Glutamatergic neuron (in vitro differentiated cells): ENCODE data around the gene SNCB. TPM values are rescaled to one million over a fixed set of nuclear protein-coding genes. Genes with fewer than 3 reads are reported as not detected.

Experiments used
- DNase-seq: peaks from one replicate; pipeline ENCODE4 v3.0.0; 2022
- H3K27ac Mint-ChIP-seq: one replicate; pipeline ENCODE4 v1.8.0; 2020; ENCODE audit warnings: mild to moderate bottlenecking, mixed read lengths, inconsistent platforms; ENCODE audit not compliant: unreplicated experiment
- H3K27me3 Mint-ChIP-seq: one replicate; pipeline ENCODE4 v1.8.0; 2020; ENCODE audit warnings: mild to moderate bottlenecking, moderate library complexity, mixed read lengths, inconsistent platforms; ENCODE audit not compliant: unreplicated experiment
- H3K36me3 Mint-ChIP-seq: one replicate; pipeline ENCODE4 v1.8.0; 2020; ENCODE audit warnings: mild to moderate bottlenecking, mixed read lengths, inconsistent platforms; ENCODE audit not compliant: unreplicated experiment
- H3K4me1 Mint-ChIP-seq: one replicate; pipeline ENCODE4 v1.8.0; 2020; ENCODE audit warnings: mild to moderate bottlenecking, low read depth, mixed read lengths, inconsistent platforms; ENCODE audit not compliant: unreplicated experiment
- H3K4me3 Mint-ChIP-seq: one replicate; pipeline ENCODE4 v1.8.0; 2020; ENCODE audit warnings: mild to moderate bottlenecking, mixed read lengths, inconsistent platforms; ENCODE audit not compliant: unreplicated experiment
- H3K9me3 Mint-ChIP-seq: one replicate; pipeline ENCODE4 v1.8.0; 2020; ENCODE audit warnings: mild to moderate bottlenecking, moderate library complexity, mixed read lengths, inconsistent platforms; ENCODE audit not compliant: unreplicated experiment
- total RNA-seq: library from RNA; stranded (reverse); fragmentation: NEBNext Ultra II Directional; extraction: Animal tissue kit (Norgen Biotek cat#: 25700); gene quantifications from one replicate; pipeline ENCODE4 v1.2.1, GENCODE V29; 2021; ENCODE audit not compliant: unreplicated experiment
- TF ChIP-seq, protein P1 (sequence below): fragments of 200-600 bp; sonication (generic); IDR thresholded peaks from one replicate; pipeline ENCODE4 v1.5.0; 2021; ENCODE audit not compliant: partially characterized antibody, unreplicated experiment

Gene SNCB
- total RNA-seq, 1 donor from 2014 or later, result 3.7 TPM

- Mint-ChIP-seq H3K4me1 (peaks cover 8% of the 10 kb centered on the region), H3K27me3 (peaks cover 12% of the 10 kb centered on the region), H3K27ac (no peak overlapping the region), H3K36me3 (no peaks in the 10 kb centered on the region), H3K9me3 (peaks cover 4% of the 10 kb centered on the region), H3K4me3 (peak overlapping the region; percentile 78)
- DNase-seq, result no peak
- TF ChIP-seq, protein P1, sequence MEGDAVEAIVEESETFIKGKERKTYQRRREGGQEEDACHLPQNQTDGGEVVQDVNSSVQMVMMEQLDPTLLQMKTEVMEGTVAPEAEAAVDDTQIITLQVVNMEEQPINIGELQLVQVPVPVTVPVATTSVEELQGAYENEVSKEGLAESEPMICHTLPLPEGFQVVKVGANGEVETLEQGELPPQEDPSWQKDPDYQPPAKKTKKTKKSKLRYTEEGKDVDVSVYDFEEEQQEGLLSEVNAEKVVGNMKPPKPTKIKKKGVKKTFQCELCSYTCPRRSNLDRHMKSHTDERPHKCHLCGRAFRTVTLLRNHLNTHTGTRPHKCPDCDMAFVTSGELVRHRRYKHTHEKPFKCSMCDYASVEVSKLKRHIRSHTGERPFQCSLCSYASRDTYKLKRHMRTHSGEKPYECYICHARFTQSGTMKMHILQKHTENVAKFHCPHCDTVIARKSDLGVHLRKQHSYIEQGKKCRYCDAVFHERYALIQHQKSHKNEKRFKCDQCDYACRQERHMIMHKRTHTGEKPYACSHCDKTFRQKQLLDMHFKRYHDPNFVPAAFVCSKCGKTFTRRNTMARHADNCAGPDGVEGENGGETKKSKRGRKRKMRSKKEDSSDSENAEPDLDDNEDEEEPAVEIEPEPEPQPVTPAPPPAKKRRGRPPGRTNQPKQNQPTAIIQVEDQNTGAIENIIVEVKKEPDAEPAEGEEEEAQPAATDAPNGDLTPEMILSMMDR, result no peak
Measured at GRCh38 chr5:176619569-176620332, 10.6 kb downstream of the SNCB start.

GRCh38 chr5:176619203-176619568 is 11.1 kb downstream of the SNCB start:
- Mint-ChIP-seq H3K9me3 (peaks cover 4% of the 10 kb centered on the region), H3K27me3 (peaks cover 12% of the 10 kb centered on the region), H3K4me3 (no peak overlapping the region), H3K4me1 (peaks cover 8% of the 10 kb centered on the region), H3K27ac (no peak overlapping the region), H3K36me3 (no peaks in the 10 kb centered on the region)
- TF ChIP-seq, protein P1, result no peak
- peak; percentile 90 for DNase-seq

- no peak for DNase-seq
- TF ChIP-seq, protein P1, result no peak
- Mint-ChIP-seq H3K36me3 (no peaks in the 10 kb centered on the region), H3K9me3 (peaks cover 4% of the 10 kb centered on the region), H3K27ac (no peak overlapping the region), H3K27me3 (peaks cover 12% of the 10 kb centered on the region), H3K4me1 (peaks cover 8% of the 10 kb centered on the region), H3K4me3 (no peak overlapping the region)
Measured at GRCh38 chr5:176618783-176619182, 11.6 kb downstream of the SNCB start.

- H3K36me3 Mint-ChIP-seq, result no peaks in the 10 kb centered on the region
- H3K4me3 Mint-ChIP-seq, result no peak overlapping the region
- H3K9me3 Mint-ChIP-seq, result peaks cover 8% of the 10 kb centered on the region
- no peak overlapping the region for H3K27ac Mint-ChIP-seq
- peaks cover 12% of the 10 kb centered on the region for H3K4me1 Mint-ChIP-seq
- TF ChIP-seq, protein P1, result no peak
- DNase-seq, result no peak
- H3K27me3 Mint-ChIP-seq, result peaks cover 12% of the 10 kb centered on the region
Measured at GRCh38 chr5:176616511-176616910, 13.8 kb downstream of the SNCB start.

DNA sequence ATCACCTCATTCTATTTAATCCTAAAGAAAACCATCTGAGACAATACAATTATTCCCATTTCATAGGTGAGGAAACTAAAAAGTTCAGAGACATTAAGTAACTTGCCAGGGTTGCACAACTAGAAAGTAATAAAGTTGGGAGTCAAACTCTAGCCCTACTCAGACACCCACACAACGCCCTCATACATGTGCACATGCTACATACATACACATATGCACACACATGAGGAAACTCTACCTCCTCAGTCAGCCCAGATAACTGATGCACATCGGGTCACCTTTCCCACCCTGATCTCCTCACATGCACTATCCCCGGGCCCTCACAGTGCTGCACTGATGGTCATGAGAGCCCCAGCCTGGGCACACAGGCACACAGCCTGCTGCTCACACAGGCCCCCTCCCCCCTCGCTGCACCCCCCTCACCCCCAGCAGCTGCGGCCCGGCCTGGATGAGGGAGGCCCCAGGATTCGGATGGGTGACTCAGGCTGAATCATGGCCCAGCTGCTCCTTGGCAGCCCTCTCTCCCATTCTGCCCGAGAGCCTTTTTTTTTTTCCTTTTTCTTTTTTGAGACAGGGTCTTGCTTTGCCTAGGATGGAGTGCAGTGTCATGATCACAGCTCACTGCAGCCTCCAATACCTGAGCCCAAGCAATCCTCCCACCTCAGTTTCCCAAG is 15.4 kb downstream of the SNCB start:
- Mint-ChIP-seq H3K4me3 (no peak overlapping the region), H3K36me3 (no peaks in the 10 kb centered on the region), H3K4me1 (peaks cover 12% of the 10 kb centered on the region), H3K27ac (no peak overlapping the region), H3K27me3 (peaks cover 12% of the 10 kb centered on the region), H3K9me3 (peaks cover 10% of the 10 kb centered on the region)
- TF ChIP-seq, protein P1, result no peak
- no peak for DNase-seq
